OCI-M1 (cell line): Measurements from ENCODE around the gene TRIP12.
"Not testable (repeated sequence)": the region's sequence is repeated elsewhere in the genome, so short reads cannot be mapped to it uniquely, and the experiment has no call there.

Experiments used
- DNase-seq: peaks from one replicate; lab custom pipeline; 2025; lab: John Stamatoyannopoulos, UW

Gene TRIP12

GRCh38 chr2:229874647-229875046 lies 47.2 kb downstream of the TRIP12 start:
- DNase-seq: no peak

- DNase-seq: no peak
Measured at GRCh38 chr2:229873123-229873581, 48.7 kb downstream of the TRIP12 start.

GRCh38 chr2:229870903-229871656 lies 50.7 kb downstream of the TRIP12 start:
- DNase-seq: no peak

DNA sequence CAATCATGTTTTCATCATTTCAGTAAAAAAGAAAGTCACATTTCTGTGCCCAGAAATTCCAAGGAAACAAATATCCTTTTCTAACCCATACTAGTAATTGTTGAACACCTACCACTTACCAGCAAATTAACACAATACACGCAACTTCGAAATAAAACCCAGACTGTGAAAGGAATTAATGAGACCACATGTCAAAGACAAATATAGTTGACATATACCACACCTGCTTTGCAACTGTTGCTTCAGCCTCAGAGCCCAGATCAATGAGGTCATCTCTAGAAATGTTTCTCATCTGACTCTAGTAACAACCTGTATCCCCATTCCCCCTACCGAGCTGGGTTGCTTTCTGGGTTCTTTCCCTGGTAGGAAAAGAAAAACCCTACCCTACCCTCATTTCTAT lies 52.6 kb downstream of the TRIP12 start:
- no peak for DNase-seq

- no peak for DNase-seq
Measured at GRCh38 chr2:229868794-229869193, 53.0 kb downstream of the TRIP12 start.

DNA sequence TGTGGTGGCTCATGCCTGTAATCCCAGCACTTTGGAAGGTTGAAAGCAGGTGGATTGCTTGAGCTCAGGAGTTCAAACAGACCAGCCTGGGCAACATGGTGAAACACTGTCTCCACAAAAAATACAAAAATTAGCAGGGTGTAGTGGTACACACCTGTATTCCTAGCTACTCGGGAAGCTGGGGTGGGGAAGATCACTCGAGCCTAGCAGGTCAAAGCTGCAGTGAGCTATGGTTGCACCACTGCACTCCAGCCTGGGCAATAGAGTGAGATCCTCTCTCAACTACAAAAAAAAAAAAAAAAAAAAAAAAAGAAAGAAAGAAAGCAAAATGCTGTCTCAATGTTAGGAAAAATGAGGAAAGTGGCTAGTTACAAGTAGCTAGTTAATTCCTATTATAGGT lies 56.8 kb downstream of the TRIP12 start:
- DNase-seq: no peak

- DNase-seq: no peak
Measured at GRCh38 chr2:229861431-229861830, 60.4 kb downstream of the TRIP12 start.

- no peak for DNase-seq
Measured at GRCh38 chr2:229860334-229860733, 61.5 kb downstream of the TRIP12 start.

- no peak for DNase-seq
Measured at GRCh38 chr2:229858351-229858750, 63.5 kb downstream of the TRIP12 start.

- DNase-seq: no peak
Measured at GRCh38 chr2:229857634-229858033, 64.2 kb downstream of the TRIP12 start.

GRCh38 chr2:229856413-229856812 lies 65.4 kb downstream of the TRIP12 start:
- peak; percentile 82 for DNase-seq

- DNase-seq: no peak
Measured at GRCh38 chr2:229855116-229855515, 66.7 kb downstream of the TRIP12 start.

DNA sequence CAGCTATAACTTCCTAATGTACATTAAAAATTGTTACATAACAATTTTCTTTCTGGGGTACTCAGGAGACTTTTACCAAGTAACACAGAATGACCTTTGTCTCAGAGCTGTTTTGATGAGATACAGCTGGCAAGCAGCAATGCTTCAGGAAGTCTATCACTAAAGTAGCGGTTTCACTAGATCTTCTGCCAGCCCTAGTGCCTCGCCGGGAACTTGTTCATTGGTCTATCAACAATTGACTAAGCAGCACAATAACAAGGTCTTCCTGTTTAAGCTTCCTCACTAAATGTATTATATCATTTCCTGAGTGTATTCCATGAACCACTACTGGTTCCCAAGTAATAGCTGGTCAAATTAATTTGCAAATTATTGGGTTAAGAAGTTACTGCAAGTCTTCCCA lies 69.2 kb downstream of the TRIP12 start:
- peak; percentile 89 for DNase-seq

DNA sequence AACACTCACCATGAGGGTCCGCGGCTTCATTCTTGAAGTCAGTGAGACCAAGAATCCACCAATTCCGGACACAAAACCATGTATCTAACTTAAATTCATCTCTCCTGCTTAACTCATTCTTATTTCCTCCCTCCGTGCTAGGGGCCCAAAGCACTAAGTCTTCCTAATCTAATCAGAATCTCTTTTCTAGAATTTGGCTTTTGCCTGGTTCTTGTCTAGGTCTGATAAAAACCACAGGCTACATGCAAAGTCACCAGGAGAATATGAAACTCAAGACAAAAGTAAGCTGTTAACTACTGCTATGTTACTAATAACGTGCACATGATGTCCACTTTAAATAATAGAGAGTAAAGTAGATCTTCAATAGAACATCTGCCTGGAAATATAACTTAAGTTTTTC lies 69.9 kb downstream of the TRIP12 start:
- DNase-seq: peak; percentile 90

DNA sequence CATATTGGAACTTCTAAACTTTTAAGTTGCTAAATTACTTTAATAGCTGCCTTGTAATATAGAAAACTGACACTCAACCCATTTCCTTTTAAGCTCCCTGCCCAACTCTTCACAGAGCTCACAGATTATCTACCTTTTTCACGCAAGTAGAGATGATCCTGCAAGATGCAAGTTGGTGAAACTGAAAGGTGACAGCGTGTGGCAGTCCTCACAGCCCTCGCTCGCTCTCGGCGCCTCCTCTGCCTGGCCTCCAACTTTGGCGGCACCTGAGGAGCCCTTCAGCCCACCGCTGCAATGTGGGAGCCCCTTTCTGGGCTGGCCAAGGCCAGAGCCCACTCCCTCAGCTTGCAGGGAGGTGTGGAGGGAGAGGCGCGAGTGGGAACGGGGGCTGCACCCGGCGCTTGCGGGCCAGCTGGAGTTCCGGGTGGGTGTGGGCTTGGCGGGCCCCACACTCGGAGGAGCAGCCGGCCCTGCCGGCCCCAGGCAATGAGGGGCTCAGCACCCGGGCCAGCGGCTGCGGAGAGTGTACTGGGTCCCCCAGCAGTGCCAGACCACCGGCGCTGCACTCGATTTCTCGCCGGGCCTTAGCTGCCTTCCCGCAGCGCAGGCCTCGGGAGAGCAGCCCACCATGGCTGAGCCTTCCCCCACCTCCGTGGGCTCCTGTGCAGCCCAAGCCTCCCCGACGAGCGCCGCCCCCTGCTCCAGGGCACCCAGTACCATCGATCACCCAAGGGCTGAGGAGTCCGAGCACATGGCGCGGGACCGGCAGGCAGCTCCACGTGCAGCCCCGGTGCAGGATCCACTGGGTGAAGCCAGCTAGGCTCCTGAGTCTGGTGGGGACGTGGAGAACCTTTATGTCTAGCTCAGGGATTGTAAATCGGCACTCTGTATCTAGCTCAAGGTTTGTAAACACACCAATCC lies 71.2 kb downstream of the TRIP12 start:
- not testable (repeated sequence) for DNase-seq

GRCh38 chr2:229849073-229849472 lies 72.7 kb downstream of the TRIP12 start:
- DNase-seq: no peak

DNA sequence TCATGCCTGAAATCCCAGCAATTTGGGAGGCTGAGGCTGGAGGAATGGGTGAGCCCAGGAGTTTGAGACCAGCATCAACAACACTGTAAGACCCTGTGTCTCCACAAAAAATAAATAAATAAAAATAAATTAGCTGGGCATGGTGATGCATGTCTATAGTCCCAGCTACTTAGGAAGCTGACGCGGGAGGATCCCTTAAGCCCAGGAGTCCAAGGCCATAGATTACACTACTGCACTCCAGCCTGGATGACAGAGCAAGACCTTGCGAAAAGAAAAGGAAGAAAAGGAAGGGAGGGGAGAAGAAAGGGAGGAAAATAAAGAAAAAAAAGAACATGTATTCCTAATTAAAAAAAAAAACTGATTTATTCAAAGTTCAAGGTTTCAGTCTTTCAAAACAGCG lies 78.2 kb downstream of the TRIP12 start:
- DNase-seq: no peak

DNA sequence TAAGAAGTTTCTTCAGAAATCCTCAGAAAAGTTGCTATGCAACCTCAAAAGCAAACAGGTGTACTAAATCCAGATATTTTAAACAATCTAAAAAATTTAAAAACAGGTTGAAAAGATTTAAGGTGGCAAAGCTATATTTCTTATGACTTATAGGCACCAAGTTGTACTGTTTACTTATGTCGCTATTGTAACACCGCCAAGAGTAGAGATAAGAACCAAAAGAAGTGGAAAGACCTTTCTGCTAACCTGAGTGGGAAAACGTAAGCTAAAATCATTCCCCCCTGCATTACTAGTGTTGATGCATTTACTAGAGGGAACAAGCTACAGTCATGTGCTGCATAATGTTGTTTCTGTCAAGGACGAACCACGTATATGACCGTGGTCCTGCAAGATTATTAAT lies 83.1 kb downstream of the TRIP12 start:
- DNase-seq: no peak

GRCh38 chr2:229836847-229837246 lies 85.0 kb downstream of the TRIP12 start:
- no peak for DNase-seq

DNA sequence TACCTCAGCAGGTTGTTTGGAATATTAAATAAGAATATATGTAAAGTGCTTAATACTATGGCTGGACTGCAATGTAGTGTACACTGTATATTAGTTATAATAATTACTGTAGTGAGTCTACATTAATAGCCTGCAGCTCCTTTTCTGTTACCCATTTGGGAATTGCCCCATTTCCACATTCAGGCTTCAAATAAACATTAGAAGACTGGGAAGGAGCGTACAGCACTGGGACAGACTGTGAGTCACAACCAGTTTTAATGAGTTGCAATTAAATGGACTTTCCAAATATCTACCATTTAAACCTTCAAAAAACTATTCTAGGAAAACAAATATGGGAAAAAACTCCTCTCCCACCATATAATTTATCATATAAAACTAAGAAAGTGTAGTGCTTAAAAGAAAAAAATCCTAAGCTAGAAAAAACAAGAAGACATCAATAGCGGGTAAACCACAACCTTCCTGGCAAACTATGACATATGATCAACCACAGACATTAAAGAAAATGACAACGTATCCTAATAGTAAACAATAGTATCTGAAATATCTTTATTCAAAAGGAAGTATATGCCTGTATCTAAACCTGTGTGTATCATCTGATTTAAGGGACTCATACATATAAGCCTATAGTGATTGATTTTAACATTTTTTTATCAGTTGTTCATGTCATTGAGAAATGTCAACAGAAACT lies 86.1 kb downstream of the TRIP12 start:
- no peak for DNase-seq

- not testable (repeated sequence) for DNase-seq
Measured at GRCh38 chr2:229834368-229834767, 87.4 kb downstream of the TRIP12 start.

- DNase-seq: no peak
Measured at GRCh38 chr2:229832510-229832898, 89.3 kb downstream of the TRIP12 start.
